K562 (cell line): ENCODE results near the gene TACR2. TPM values are rescaled to one million over a fixed set of nuclear protein-coding genes. Genes with fewer than 3 reads are reported as not detected.

Experiments
- ATAC-seq: fragments of 200-7000 bp; cut with Tn5 transposase; 3 replicates; pipeline ENCODE4 v1.9.1; 2020; ENCODE audit warnings: moderate library complexity
- BruUV-seq: library from RNA; stranded (reverse); fragments of 400-500 nt; replicated peaks from 2 replicates; lab custom pipeline; 2021; lab: Mats Ljungman, UMichigan
- CTCF ChIA-PET: fragments of 300-600 bp; formaldehyde crosslinking; extraction: SDS; loops from one replicate; lab custom pipeline; 2021; ENCODE audit warnings: low intra/inter-chr PET ratio; lab: Yijun Ruan, JAX
- POLR2A ChIA-PET: fragments of 300-600, 350-650 bp; sonication (Branson Sonifier 250); formaldehyde crosslinking; extraction: SDS; loops from one replicate; lab custom pipeline; 2021; ENCODE audit warnings: antibody characterized with exemption, inconsistent platforms; lab: Yijun Ruan, JAX
- DNase-seq, 4 experiments: peaks; one replicate each; pipeline versions ENCODE4 v3.0.0 to v3.0.0-alpha.2; 2011 to 2018; ENCODE audit warnings: low spot score in 3 of 4, mixed read lengths in 3 of 4; ENCODE audit errors: extremely low read depth in 1 of 4
- FAIRE-seq: peaks from 2 replicates; lab custom pipeline; 2011; peaks lifted over from hg19 to GRCh38; lab: Jason Lieb, UNC
- H2AFZ ChIP-seq: 2 replicates; pipeline ENCODE4 v1.6.0; 2011; ENCODE audit warnings: low read depth, low read length, control low read depth, inconsistent platforms
- H3K27ac ChIP-seq: fragments of 200-600 bp; 3 replicates; pipeline ENCODE4 v1.8.0; 2011; ENCODE audit warnings: low read depth, mild to moderate bottlenecking, control low read depth, inconsistent platforms, low read length, moderate library complexity, mixed read lengths; ENCODE audit errors: extremely low read depth
- H3K27me3 ChIP-seq, 2 experiments: fragments of 300-600 bp in 1 of 2; 2 replicates in 1 of 2; 3 replicates in 1 of 2; pipeline versions ENCODE4 v1.6.0 to v1.8.0; 2011; ENCODE audit warnings: inconsistent platforms in 2 of 2, low read length in 2 of 2, mild to moderate bottlenecking in 1 of 2, mixed read lengths in 1 of 2, moderate library complexity in 1 of 2; ENCODE audit not compliant: control insufficient read depth in 2 of 2, insufficient read depth in 2 of 2
- H3K36me3 ChIP-seq: fragments of 300-600 bp; 3 replicates; pipeline ENCODE4 v1.8.0; 2011; ENCODE audit warnings: mild to moderate bottlenecking, low read length, inconsistent platforms; ENCODE audit not compliant: control insufficient read depth, insufficient read depth
- H3K4me1 ChIP-seq, 2 experiments: fragments of 200-600 bp in 1 of 2; replicated peaks in 1 of 2; 2 replicates in 1 of 2; 3 replicates in 1 of 2; pipeline versions ENCODE4 v1.5.1 to v1.8.0; 2011; ENCODE audit warnings: inconsistent platforms in 2 of 2, low read length in 2 of 2, mild to moderate bottlenecking in 1 of 2, mixed read lengths in 1 of 2, moderate library complexity in 1 of 2; ENCODE audit not compliant: control insufficient read depth in 2 of 2, insufficient read depth in 2 of 2
- H3K4me2 ChIP-seq: 2 replicates; pipeline ENCODE4 v1.6.1; 2011; ENCODE audit warnings: low read length, control low read depth, inconsistent platforms, mixed read lengths; ENCODE audit not compliant: insufficient read depth
- H3K4me3 ChIP-seq: fragments of 200-600 bp; sonication (generic), shearing (Covaris generic); 2 replicates; pipeline ENCODE4 v1.5.1; 2016; ENCODE audit warnings: control low read depth, inconsistent platforms
- H3K79me2 ChIP-seq: fragments of 200-600 bp; 3 replicates; pipeline ENCODE4 v1.8.0; 2011; ENCODE audit warnings: low read length, inconsistent platforms; ENCODE audit not compliant: control insufficient read depth, insufficient read depth
- H3K9ac ChIP-seq, 2 experiments: 2 replicates each; pipeline versions ENCODE4 v1.6.0 to v1.6.1; 2011; ENCODE audit warnings: low read depth in 2 of 2, low read length in 2 of 2, control low read depth in 1 of 2, inconsistent platforms in 1 of 2, mild to moderate bottlenecking in 1 of 2, mixed read lengths in 1 of 2; ENCODE audit not compliant: insufficient read depth in 1 of 2
- H3K9me1 ChIP-seq: one replicate; pipeline ENCODE4 v1.6.0; 2011; ENCODE audit warnings: inconsistent platforms, mild to moderate bottlenecking, low read length, moderate library complexity; ENCODE audit not compliant: control insufficient read depth, insufficient read depth
- H3K9me3 ChIP-seq: replicated peaks from 2 replicates; pipeline ENCODE4 v1.5.1; 2011; ENCODE audit warnings: low read depth, low read length, inconsistent platforms; ENCODE audit not compliant: control insufficient read depth, insufficient read depth
- H4K20me1 ChIP-seq: replicated peaks from 2 replicates; pipeline ENCODE4 v1.6.1; 2011; ENCODE audit warnings: low read length, inconsistent platforms, mixed read lengths; ENCODE audit not compliant: control insufficient read depth, insufficient read depth
- WGBS: fragments of 100-300 bp; shearing (Covaris generic); methylation state at CpG from one replicate; pipeline ENCODE4 v1.1.6; 2016; ENCODE audit warnings: low coverage, mixed read lengths; ENCODE audit not compliant: insufficient coverage; ENCODE audit errors: missing lambda C conversion rate; 5-methylcytosine and 5-hydroxymethylcytosine counted together
- in situ Hi-C: fragments of 300-500 bp; cut with MboI; formaldehyde crosslinking; loops from 4 replicates; pipeline ENCODE4 v1.15.0; 2018; ENCODE audit warnings: inconsistent platforms, mixed read lengths
- intact Hi-C: fragments of 100-400 bp; cut with micrococcal nuclease; formaldehyde crosslinking; loops from 2 replicates; pipeline ENCODE4 v1.14.2; 2022
- polyA plus RNA-seq, 8 experiments: library from polyadenylated mRNA; depleted of rRNA in 4 of 8; stranded (reverse) in 5 of 8; unstranded in 3 of 8; fragments of >200 nt; fragmentation: Nextera tagmentation in 2 of 8; fragmentation: Illumina TruSeq in 1 of 8; extraction: Ambion mirVana in 2 of 8; extraction: Trizol in 1 of 8; gene quantifications; 2 replicates each; pipeline versions ENCODE4 v1.2.1 to v1.2.3, GENCODE V29; 2011 to 2014; ENCODE audit warnings: inconsistent platforms in 1 of 8, missing spikeins in 1 of 8
- total RNA-seq, 7 experiments: library from RNA; depleted of rRNA in 6 of 7; stranded (reverse); fragments of >200 nt in 6 of 7; fragmentation: Illumina TruSeq in 2 of 7; extraction: Trizol in 2 of 7; gene quantifications; 2 replicates each; pipeline versions ENCODE4 v1.2.1 to v1.2.3, GENCODE V29; 2011 to 2021; ENCODE audit warnings: low replicate concordance in 1 of 7
- TF ChIP-seq, protein P1 (sequence below): fragments of 450-650 bp; IDR thresholded peaks from one replicate; pipeline ENCODE4 v1.6.1; 2018; ENCODE audit warnings: mild to moderate bottlenecking, moderate library complexity; ENCODE audit not compliant: partially characterized antibody

TACR2 gene
- total and polyA plus RNA-seq, 9 of the 15 experiments (the other 6 are each of a cell fraction or from before 2014, with no cell fraction given) = not detected

- FAIRE-seq (no peak), ATAC-seq (no peak), DNase-seq (no peak)
- Histone ChIP-seq H2AFZ (no peak overlapping the region), H3K4me2 (no peak overlapping the region), H3K9me1 (no peaks in the 10 kb centered on the region), H3K4me3 (no peak overlapping the region), H4K20me1 (no peaks in the 10 kb centered on the region; the same call in 1 of the 2 replicates), H3K27ac (no peak overlapping the region), H3K36me3 (peaks cover 86% of the 10 kb centered on the region), H3K27me3 (no peaks in the 10 kb centered on the region), H3K9me3 (no peaks in the 10 kb centered on the region), H3K9ac (no peak overlapping the region), H3K79me2 (peaks cover 88% of the 10 kb centered on the region), H3K4me1 (no peaks in the 10 kb centered on the region)
- CTCF ChIA-PET = no interaction called here
- intact Hi-C loops (no loop called here), in situ Hi-C loops (no loop called here)
- WGBS = 89% methylated on average over 8 of the region's 8 CpGs
- POLR2A ChIA-PET = interaction anchor here (0.8 to 2.3 kb wide), 2 partner anchors 18 to 21 kb away, joined by 4 to 10 read pairs; no protein-coding TSS in a partner anchor
- TF ChIP-seq, protein P1, sequence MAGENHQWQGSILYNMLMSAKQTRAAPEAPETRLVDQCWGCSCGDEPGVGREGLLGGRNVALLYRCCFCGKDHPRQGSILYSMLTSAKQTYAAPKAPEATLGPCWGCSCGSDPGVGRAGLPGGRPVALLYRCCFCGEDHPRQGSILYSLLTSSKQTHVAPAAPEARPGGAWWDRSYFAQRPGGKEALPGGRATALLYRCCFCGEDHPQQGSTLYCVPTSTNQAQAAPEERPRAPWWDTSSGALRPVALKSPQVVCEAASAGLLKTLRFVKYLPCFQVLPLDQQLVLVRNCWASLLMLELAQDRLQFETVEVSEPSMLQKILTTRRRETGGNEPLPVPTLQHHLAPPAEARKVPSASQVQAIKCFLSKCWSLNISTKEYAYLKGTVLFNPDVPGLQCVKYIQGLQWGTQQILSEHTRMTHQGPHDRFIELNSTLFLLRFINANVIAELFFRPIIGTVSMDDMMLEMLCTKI = no peak
- BruUV-seq = no TSS peak
Measured at GRCh38 chr10:69353977-69354635, 62.6 kb downstream of the TACR2 start.

Other genes with a start within 250 kb of the TACR2 start
- gene SUPV3L1, start 236.7 kb downstream of the TACR2 start, total RNA-seq (2014; rRNA removed) = 69.9 and 81.4 TPM in 2 replicates
- gene SUPV3L1, start 236.7 kb downstream of the TACR2 start, total RNA-seq (2014; rRNA removed; fragmentation: Illumina TruSeq; extraction: Trizol) = 97.2 and 109 TPM in 2 replicates
- gene SUPV3L1, start 236.7 kb downstream of the TACR2 start, total RNA-seq (2015; rRNA removed; fragmentation: Illumina TruSeq; extraction: Trizol) = 84.7 and 85.0 TPM in 2 replicates
- 92.6 and 103 TPM in 2 replicates for gene SUPV3L1, start 236.7 kb downstream of the TACR2 start, total RNA-seq (2021)
- gene SUPV3L1, start 236.7 kb downstream of the TACR2 start, polyA plus RNA-seq (2011; rRNA removed) = 83.3 and 94.8 TPM in 2 replicates
- gene SUPV3L1, start 236.7 kb downstream of the TACR2 start, polyA plus RNA-seq (2014; fragmentation: Illumina TruSeq; extraction: Trizol) = 116 and 156 TPM in 2 replicates
- 10 to 100 TPM; 45.2 to 66.1 TPM for gene SUPV3L1, start 236.7 kb downstream of the TACR2 start, polyA plus RNA-seq (2014; fragmentation: Nextera tagmentation; extraction: Ambion mirVana)
- gene SUPV3L1, start 236.7 kb downstream of the TACR2 start, polyA plus RNA-seq (2014; rRNA removed) = 93.3 and 106 TPM in 2 replicates
- 0.12 TPM in 1 of 2 replicates, not detected in the other for gene HKDC1, start 196.6 kb downstream of the TACR2 start, total RNA-seq (2014; rRNA removed)
- gene HKDC1, start 196.6 kb downstream of the TACR2 start, total RNA-seq (2014; rRNA removed; fragmentation: Illumina TruSeq; extraction: Trizol) = 0.19 and 0.22 TPM in 2 replicates
- 0.08 TPM in 1 of 2 replicates, not detected in the other for gene HKDC1, start 196.6 kb downstream of the TACR2 start, total RNA-seq (2015; rRNA removed; fragmentation: Illumina TruSeq; extraction: Trizol)
- gene HKDC1, start 196.6 kb downstream of the TACR2 start, total RNA-seq (2021) = 0.04 TPM in 1 of 2 replicates, not detected in the other
- gene HKDC1, start 196.6 kb downstream of the TACR2 start, polyA plus RNA-seq (2011; rRNA removed) = 0.07 TPM in 1 of 2 replicates, not detected in the other
- 0.28 TPM in 1 of 2 replicates, not detected in the other for gene HKDC1, start 196.6 kb downstream of the TACR2 start, polyA plus RNA-seq (2014; fragmentation: Illumina TruSeq; extraction: Trizol)
- not detected for gene HKDC1, start 196.6 kb downstream of the TACR2 start, polyA plus RNA-seq (2014; fragmentation: Nextera tagmentation; extraction: Ambion mirVana)
- gene HKDC1, start 196.6 kb downstream of the TACR2 start, polyA plus RNA-seq (2014; rRNA removed) = 0.15 and 0.53 TPM in 2 replicates
- gene HK1, start 138.4 kb downstream of the TACR2 start, total RNA-seq (2014; rRNA removed) = 309 and 365 TPM in 2 replicates
- 193 and 203 TPM in 2 replicates for gene HK1, start 138.4 kb downstream of the TACR2 start, total RNA-seq (2014; rRNA removed; fragmentation: Illumina TruSeq; extraction: Trizol)
- gene HK1, start 138.4 kb downstream of the TACR2 start, total RNA-seq (2015; rRNA removed; fragmentation: Illumina TruSeq; extraction: Trizol) = 186 and 188 TPM in 2 replicates
- gene HK1, start 138.4 kb downstream of the TACR2 start, total RNA-seq (2021) = 369 and 422 TPM in 2 replicates
- 133 and 176 TPM in 2 replicates for gene HK1, start 138.4 kb downstream of the TACR2 start, polyA plus RNA-seq (2011; rRNA removed)
- gene HK1, start 138.4 kb downstream of the TACR2 start, polyA plus RNA-seq (2014; fragmentation: Illumina TruSeq; extraction: Trizol) = 423 and 444 TPM in 2 replicates
- gene HK1, start 138.4 kb downstream of the TACR2 start, polyA plus RNA-seq (2014; fragmentation: Nextera tagmentation; extraction: Ambion mirVana) = 10 to 100 TPM; 29.2 to 34.6 TPM
- gene HK1, start 138.4 kb downstream of the TACR2 start, polyA plus RNA-seq (2014; rRNA removed) = 239 and 256 TPM in 2 replicates
- 0.78 and 1.0 TPM in 2 replicates for gene TSPAN15, start 34.5 kb upstream of the TACR2 start, total RNA-seq (2014; rRNA removed)
- 0.33 and 0.35 TPM in 2 replicates for gene TSPAN15, start 34.5 kb upstream of the TACR2 start, total RNA-seq (2014; rRNA removed; fragmentation: Illumina TruSeq; extraction: Trizol)
- 0.19 and 0.36 TPM in 2 replicates for gene TSPAN15, start 34.5 kb upstream of the TACR2 start, total RNA-seq (2015; rRNA removed; fragmentation: Illumina TruSeq; extraction: Trizol)
- gene TSPAN15, start 34.5 kb upstream of the TACR2 start, total RNA-seq (2021) = 0.53 and 0.83 TPM in 2 replicates
- 0.45 and 0.64 TPM in 2 replicates for gene TSPAN15, start 34.5 kb upstream of the TACR2 start, polyA plus RNA-seq (2011; rRNA removed)
- gene TSPAN15, start 34.5 kb upstream of the TACR2 start, polyA plus RNA-seq (2014; fragmentation: Illumina TruSeq; extraction: Trizol) = 0.26 and 0.45 TPM in 2 replicates
- gene TSPAN15, start 34.5 kb upstream of the TACR2 start, polyA plus RNA-seq (2014; fragmentation: Nextera tagmentation; extraction: Ambion mirVana) = not detected
- 0.36 and 1.2 TPM in 2 replicates for gene TSPAN15, start 34.5 kb upstream of the TACR2 start, polyA plus RNA-seq (2014; rRNA removed)
- gene NEUROG3, start 156.5 kb upstream of the TACR2 start, total RNA-seq (2014; rRNA removed) = not detected in 2 replicates
- not detected in 2 replicates for gene NEUROG3, start 156.5 kb upstream of the TACR2 start, total RNA-seq (2014; rRNA removed; fragmentation: Illumina TruSeq; extraction: Trizol)
- gene NEUROG3, start 156.5 kb upstream of the TACR2 start, total RNA-seq (2015; rRNA removed; fragmentation: Illumina TruSeq; extraction: Trizol) = not detected in 2 replicates
- gene NEUROG3, start 156.5 kb upstream of the TACR2 start, total RNA-seq (2021) = not detected in 2 replicates
- not detected in 2 replicates for gene NEUROG3, start 156.5 kb upstream of the TACR2 start, polyA plus RNA-seq (2011; rRNA removed)
- not detected in 2 replicates for gene NEUROG3, start 156.5 kb upstream of the TACR2 start, polyA plus RNA-seq (2014; fragmentation: Illumina TruSeq; extraction: Trizol)
- not detected for gene NEUROG3, start 156.5 kb upstream of the TACR2 start, polyA plus RNA-seq (2014; fragmentation: Nextera tagmentation; extraction: Ambion mirVana)
- not detected in 2 replicates for gene NEUROG3, start 156.5 kb upstream of the TACR2 start, polyA plus RNA-seq (2014; rRNA removed)
- gene FAM241B, start 213.3 kb upstream of the TACR2 start, total RNA-seq (2014; rRNA removed) = 2.5 and 3.8 TPM in 2 replicates
- 3.0 TPM in 2 replicates for gene FAM241B, start 213.3 kb upstream of the TACR2 start, total RNA-seq (2014; rRNA removed; fragmentation: Illumina TruSeq; extraction: Trizol)
- gene FAM241B, start 213.3 kb upstream of the TACR2 start, total RNA-seq (2015; rRNA removed; fragmentation: Illumina TruSeq; extraction: Trizol) = 2.5 and 3.1 TPM in 2 replicates
- gene FAM241B, start 213.3 kb upstream of the TACR2 start, total RNA-seq (2021) = 7.3 and 7.8 TPM in 2 replicates
- 10.2 and 11.5 TPM in 2 replicates for gene FAM241B, start 213.3 kb upstream of the TACR2 start, polyA plus RNA-seq (2011; rRNA removed)
- gene FAM241B, start 213.3 kb upstream of the TACR2 start, polyA plus RNA-seq (2014; fragmentation: Illumina TruSeq; extraction: Trizol) = 5.6 and 6.3 TPM in 2 replicates
- 1 to 10 TPM; 1.9 to 2.3 TPM for gene FAM241B, start 213.3 kb upstream of the TACR2 start, polyA plus RNA-seq (2014; fragmentation: Nextera tagmentation; extraction: Ambion mirVana)
- gene FAM241B, start 213.3 kb upstream of the TACR2 start, polyA plus RNA-seq (2014; rRNA removed) = 9.5 and 11.1 TPM in 2 replicates